Prostate gland (tissue), 2 donors: Measurements from ENCODE around the gene C1QTNF12. TPM values are rescaled to one million over a fixed set of nuclear protein-coding genes. Genes with fewer than 3 reads are reported as not detected.

Experiments
- DNase-seq: peaks from one replicate; pipeline ENCODE4 v3.0.0-alpha.2; 2019; ENCODE audit warnings: low spot score
- H3K27ac ChIP-seq, 2 donors: fragments of 200-600 bp; sonication (generic); 2 replicates each; pipeline ENCODE4 v1.5.1; 2017 to 2019
- H3K27me3 ChIP-seq: fragments of 200-600 bp; sonication (generic); replicated peaks from 2 replicates; pipeline ENCODE4 v1.5.1; 2019; ENCODE audit not compliant: insufficient read depth
- H3K36me3 ChIP-seq, 2 donors: fragments of 200-600 bp; sonication (generic); 1 replicate in 1 of 2; 2 replicates in 1 of 2; pipeline versions ENCODE4 v1.5.1 to v1.8.1; 2017 to 2019
- H3K4me1 ChIP-seq: fragments of 200-600 bp; sonication (generic); replicated peaks from 2 replicates; pipeline ENCODE4 v1.5.1; 2019
- H3K4me3 ChIP-seq, 2 donors: fragments of 200-600 bp; sonication (generic); 2 replicates each; pipeline ENCODE4 v1.5.1; 2017 to 2019
- H3K9me3 ChIP-seq: fragments of 200-600 bp; sonication (generic); 2 replicates; pipeline ENCODE4 v1.5.1; 2017
- POLR2A ChIP-seq: fragments of 450-650 bp; IDR thresholded peaks from one replicate; pipeline ENCODE4 v1.6.1; 2016; ENCODE audit warnings: antibody characterized with exemption, mild to moderate bottlenecking
- POLR2AphosphoS5 ChIP-seq: sonication (generic); formaldehyde crosslinking; IDR thresholded peaks from one replicate; pipeline ENCODE4 v1.6.1; 2017; ENCODE audit warnings: antibody characterized with exemption
- WGBS: methylation state at CpG from one replicate; pipeline ENCODE4 v1.1.5; 2018; 5-methylcytosine and 5-hydroxymethylcytosine counted together
- intact Hi-C: fragments of 100-400 bp; cut with DNase I; formaldehyde crosslinking; loops from one replicate; pipeline ENCODE4 v1.14.2; 2022
- total RNA-seq, 2 donors: library from RNA; depleted of rRNA; stranded (reverse); fragments of >200 nt; gene quantifications; one replicate each; pipeline ENCODE4 v1.1.0, GENCODE V29; 2016
- TF ChIP-seq, protein P1 (sequence below), 4 experiments: fragments of 200-600 bp in 2 of 4; fragments of 450-650 bp in 2 of 4; sonication (generic) in 2 of 4; IDR thresholded peaks; 1 replicate in 3 of 4; 2 replicates in 1 of 4; pipeline ENCODE4 v1.5.1; 2016 to 2019; ENCODE audit warnings: antibody characterized with exemption in 4 of 4, mild to moderate bottlenecking in 2 of 4, moderate library complexity in 2 of 4

The C1QTNF12 gene
- total RNA-seq, 2 donors from 2014 or later: 3.4 TPM; not detected in 1

DNA sequence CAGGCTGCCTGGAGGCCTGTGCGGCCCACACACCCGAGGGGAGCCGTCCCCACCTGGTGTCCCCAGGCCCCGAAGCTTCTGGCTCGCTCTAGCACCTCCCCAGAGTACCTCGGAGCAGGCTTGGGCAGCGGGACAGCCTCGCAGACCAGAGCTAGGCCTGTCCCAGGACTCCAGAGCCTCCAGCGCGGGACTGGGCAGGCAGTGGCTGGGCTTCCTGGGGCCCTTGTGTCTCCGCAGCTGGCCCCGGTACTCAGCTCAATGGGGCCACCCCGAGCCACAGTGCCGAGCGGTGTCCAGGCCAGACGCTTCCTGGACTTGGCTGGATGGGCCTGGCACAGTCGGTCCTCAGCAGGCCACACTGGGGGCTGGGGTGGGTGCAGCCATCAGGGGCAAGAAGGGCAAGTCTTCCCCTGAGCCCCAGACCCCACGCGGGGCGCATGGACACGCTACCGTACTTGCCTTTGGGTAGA lies 38.6 kb upstream of the C1QTNF12 start:
- WGBS: 90% methylated on average over 22 of the region's 22 CpGs

DNA sequence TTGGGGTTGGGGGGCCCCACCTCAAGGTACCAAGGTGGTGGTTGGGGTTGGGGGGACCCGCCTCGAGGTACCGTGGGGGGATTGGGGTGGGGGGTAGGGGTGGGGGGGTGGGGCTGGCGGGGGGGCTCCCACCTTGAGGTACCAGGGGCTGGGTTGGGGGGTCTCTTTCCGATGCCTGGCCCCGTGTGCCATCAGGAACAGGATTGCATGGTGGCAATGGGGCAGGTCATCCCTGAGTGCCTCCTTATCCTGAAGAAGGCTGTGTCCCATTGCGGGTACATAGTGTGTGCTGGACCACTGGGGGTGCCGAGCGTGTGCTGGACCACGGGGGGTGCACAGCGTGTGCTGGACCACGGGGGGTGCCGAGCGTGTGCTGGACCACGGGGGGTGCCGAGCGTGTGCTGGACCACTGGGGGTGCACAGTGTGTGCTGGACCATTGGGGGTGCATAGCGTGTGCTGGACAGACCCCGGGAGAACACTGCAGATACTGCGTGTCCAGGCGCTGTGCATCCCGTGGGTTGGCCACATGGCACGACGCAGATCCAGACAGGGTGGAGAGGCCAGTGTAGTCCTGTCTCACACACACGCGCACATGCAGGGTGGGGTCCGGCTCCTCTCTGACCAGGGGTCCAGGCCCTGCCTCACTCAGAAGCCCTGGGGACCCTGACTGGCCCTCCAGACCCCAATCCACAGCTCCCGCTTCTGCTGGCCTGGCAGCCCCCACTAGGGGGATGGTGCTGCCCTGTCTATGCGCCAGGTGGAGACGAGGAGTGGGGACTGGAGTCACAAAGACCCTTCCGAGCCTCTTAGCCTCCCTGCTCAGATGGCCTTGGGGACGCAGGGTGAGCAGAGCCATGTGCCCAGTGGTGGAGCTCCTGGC lies 37.9 kb upstream of the C1QTNF12 start:
- Histone ChIP-seq H3K4me3 (no peak overlapping the region), H3K9me3 (no peaks in the 10 kb centered on the region), H3K36me3 (no peaks in the 10 kb centered on the region), H3K4me1 (no peaks in the 10 kb centered on the region), H3K27ac (no peak overlapping the region), H3K27me3 (peaks cover 3% of the 10 kb centered on the region)
- TF ChIP-seq POLR2A: no peak
- TF ChIP-seq, protein P1, sequence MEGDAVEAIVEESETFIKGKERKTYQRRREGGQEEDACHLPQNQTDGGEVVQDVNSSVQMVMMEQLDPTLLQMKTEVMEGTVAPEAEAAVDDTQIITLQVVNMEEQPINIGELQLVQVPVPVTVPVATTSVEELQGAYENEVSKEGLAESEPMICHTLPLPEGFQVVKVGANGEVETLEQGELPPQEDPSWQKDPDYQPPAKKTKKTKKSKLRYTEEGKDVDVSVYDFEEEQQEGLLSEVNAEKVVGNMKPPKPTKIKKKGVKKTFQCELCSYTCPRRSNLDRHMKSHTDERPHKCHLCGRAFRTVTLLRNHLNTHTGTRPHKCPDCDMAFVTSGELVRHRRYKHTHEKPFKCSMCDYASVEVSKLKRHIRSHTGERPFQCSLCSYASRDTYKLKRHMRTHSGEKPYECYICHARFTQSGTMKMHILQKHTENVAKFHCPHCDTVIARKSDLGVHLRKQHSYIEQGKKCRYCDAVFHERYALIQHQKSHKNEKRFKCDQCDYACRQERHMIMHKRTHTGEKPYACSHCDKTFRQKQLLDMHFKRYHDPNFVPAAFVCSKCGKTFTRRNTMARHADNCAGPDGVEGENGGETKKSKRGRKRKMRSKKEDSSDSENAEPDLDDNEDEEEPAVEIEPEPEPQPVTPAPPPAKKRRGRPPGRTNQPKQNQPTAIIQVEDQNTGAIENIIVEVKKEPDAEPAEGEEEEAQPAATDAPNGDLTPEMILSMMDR (IDR thresholded peaks at IDR 0.05): no peak
- no peak for TF ChIP-seq POLR2AphosphoS5
- WGBS: 81% methylated on average over 26 of the region's 32 CpGs
- no peak for DNase-seq
- intact Hi-C loops: no loop called here

More for the DNA sequence above, 38.6 kb upstream of the C1QTNF12 start:
- no peaks in the 10 kb centered on the region for H3K36me3 ChIP-seq
- intact Hi-C loops: no loop called here
- no peak overlapping the region for H3K4me3 ChIP-seq
- TF ChIP-seq POLR2A: no peak
- TF ChIP-seq, protein P1 (IDR thresholded peaks at IDR 0.05): no peak
- TF ChIP-seq POLR2AphosphoS5: no peak
- peaks cover 3% of the 10 kb centered on the region for H3K27me3 ChIP-seq
- no peaks in the 10 kb centered on the region for H3K9me3 ChIP-seq
- no peaks in the 10 kb centered on the region for H3K4me1 ChIP-seq
- no peak for DNase-seq
- no peak overlapping the region for H3K27ac ChIP-seq

DNA sequence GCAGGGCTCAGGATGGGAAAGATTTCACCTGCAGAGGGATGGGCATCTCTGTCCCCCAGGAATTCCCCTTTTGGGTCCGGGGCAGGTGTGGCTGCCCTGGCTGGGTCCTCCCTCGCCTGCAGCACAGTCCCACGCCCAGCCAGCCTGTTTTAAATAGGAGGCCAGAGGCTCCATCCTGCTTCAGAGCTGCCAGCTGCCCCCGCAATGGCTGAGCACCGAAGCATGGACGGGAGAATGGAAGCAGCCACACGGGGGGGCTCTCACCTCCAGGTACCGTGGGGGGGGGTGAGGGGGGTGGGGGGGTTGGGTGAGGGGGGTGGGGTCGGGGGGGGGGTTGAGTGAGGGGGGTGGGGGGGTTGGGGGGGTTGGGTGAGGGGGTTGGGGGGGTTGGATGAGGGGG lies 37.3 kb upstream of the C1QTNF12 start:
- 7% methylated on average over 3 of the region's 9 CpGs for WGBS
- Histone ChIP-seq H3K27me3 (peaks cover 3% of the 10 kb centered on the region), H3K4me1 (no peaks in the 10 kb centered on the region), H3K9me3 (no peaks in the 10 kb centered on the region), H3K27ac (no peak overlapping the region), H3K36me3 (no peaks in the 10 kb centered on the region), H3K4me3 (no peak overlapping the region)
- intact Hi-C loops: no loop called here
- TF ChIP-seq, protein P1 (IDR thresholded peaks at IDR 0.05): no peak
- TF ChIP-seq POLR2AphosphoS5 (no peak), POLR2A (no peak)
- no peak for DNase-seq

DNA sequence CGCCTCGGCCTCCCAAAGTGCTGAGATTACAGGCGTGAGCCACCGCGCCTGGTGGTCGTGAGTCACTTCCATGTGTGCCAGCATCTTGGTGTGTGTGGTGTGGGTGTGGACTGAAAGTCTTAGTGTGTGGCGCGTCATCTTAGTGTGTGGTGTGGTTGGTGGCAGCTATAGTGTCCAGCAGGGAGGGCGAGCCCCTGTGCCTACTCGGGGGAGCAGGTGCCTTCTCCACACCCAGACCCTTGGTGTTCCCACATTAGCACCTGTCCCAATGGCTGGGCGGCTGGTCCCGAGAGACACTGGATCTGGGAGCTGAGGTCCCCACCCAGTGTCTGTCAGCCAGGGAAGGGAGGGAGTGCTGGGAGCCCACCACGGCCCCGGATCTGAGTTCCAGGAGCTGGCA lies 36.5 kb upstream of the C1QTNF12 start:
- Histone ChIP-seq H3K27me3 (peaks cover 3% of the 10 kb centered on the region), H3K4me3 (no peak overlapping the region), H3K36me3 (no peaks in the 10 kb centered on the region), H3K4me1 (no peaks in the 10 kb centered on the region), H3K9me3 (no peaks in the 10 kb centered on the region), H3K27ac (no peak overlapping the region)
- intact Hi-C loops: no loop called here
- no peak for DNase-seq
- TF ChIP-seq POLR2A (no peak), POLR2AphosphoS5 (no peak)
- 89% methylated on average over 13 of the region's 14 CpGs for WGBS

DNA sequence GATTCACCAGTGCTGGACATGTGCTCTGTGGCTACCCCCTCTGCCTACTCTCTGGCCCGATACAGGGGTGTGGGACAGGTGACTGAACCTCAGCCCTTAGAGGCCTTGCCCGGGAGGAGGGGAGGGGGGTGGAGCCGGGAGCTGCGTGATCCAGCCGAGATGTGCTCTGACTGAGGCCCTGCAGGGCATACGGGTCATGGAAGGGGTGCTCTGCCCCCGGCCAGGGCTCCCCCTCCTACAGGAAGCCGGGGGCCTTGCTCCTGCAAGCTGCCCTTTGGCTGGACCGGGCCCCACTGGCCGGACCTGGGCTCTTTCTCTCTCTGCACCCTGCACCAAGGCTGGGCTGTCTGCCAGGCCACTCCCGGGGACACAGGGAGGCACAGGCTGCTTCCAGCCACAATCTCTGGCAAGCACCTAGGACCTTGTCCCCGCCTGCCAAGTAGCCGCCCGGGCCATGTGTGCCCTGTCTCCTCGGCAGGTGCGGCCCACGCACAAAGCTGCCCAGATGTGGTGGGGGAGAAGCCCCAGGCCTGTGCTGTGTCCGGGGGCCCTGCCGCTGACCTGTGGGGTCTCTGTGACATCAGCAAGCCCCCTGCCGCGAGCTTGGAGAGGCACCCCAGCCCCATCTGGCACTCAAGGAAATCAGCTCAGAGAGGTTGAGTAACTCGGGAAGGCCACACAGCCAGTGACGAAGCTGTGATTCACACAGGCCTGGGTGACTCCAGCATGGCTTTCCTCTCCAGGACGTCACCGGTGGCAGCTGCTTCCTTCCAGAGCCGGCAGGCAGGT lies 35.2 kb upstream of the C1QTNF12 start:
- Histone ChIP-seq H3K27me3 (peaks cover 3% of the 10 kb centered on the region), H3K27ac (no peak overlapping the region)
- peak; percentile 73 for DNase-seq

More for the DNA sequence above, 35.2 kb upstream of the C1QTNF12 start:
- H3K4me3 ChIP-seq: no peak overlapping the region
- no peaks in the 10 kb centered on the region for H3K9me3 ChIP-seq
- intact Hi-C loops: no loop called here
- H3K36me3 ChIP-seq: no peaks in the 10 kb centered on the region
- H3K4me1 ChIP-seq: no peaks in the 10 kb centered on the region
- WGBS: 39% methylated on average over 24 of the region's 26 CpGs
- TF ChIP-seq, protein P1 (IDR thresholded peaks at IDR 0.05): no peak
- TF ChIP-seq POLR2A (no peak), POLR2AphosphoS5 (peak; percentile 22)
